HG03565 (cell line): ENCODE measurements around the gene PRKAR1B.

ENCODE experiments used
- ATAC-seq: cut with Tn5 transposase; IDR thresholded peaks from one replicate; pipeline ENCODE4 v1.9.1; 2021; ENCODE audit warnings: mild to moderate bottlenecking, moderate library complexity; ENCODE audit not compliant: unreplicated experiment

Gene PRKAR1B

GRCh38 chr7:528451-528850, 198.6 kb downstream of the PRKAR1B start:
- no peak for ATAC-seq

GRCh38 chr7:527723-528122, 199.4 kb downstream of the PRKAR1B start:
- ATAC-seq: no peak

GRCh38 chr7:526460-527034, 200.5 kb downstream of the PRKAR1B start:
- ATAC-seq: no peak

- no peak for ATAC-seq
Measured at GRCh38 chr7:525740-526139, 201.3 kb downstream of the PRKAR1B start.

GRCh38 chr7:524800-525199, 202.3 kb downstream of the PRKAR1B start:
- no peak for ATAC-seq

- no peak for ATAC-seq
Measured at GRCh38 chr7:523347-524336, 203.4 kb downstream of the PRKAR1B start.

- no peak for ATAC-seq
Measured at GRCh38 chr7:522951-523314, 204.1 kb downstream of the PRKAR1B start.

GRCh38 chr7:522071-522950, 204.8 kb downstream of the PRKAR1B start:
- no peak for ATAC-seq

GRCh38 chr7:521221-522070, 205.6 kb downstream of the PRKAR1B start:
- no peak for ATAC-seq

- no peak for ATAC-seq
Measured at GRCh38 chr7:520503-521161, 206.4 kb downstream of the PRKAR1B start.

- no peak for ATAC-seq
Measured at GRCh38 chr7:519484-520390, 207.3 kb downstream of the PRKAR1B start, which contains the start of gene PDGFA. Gene PDGFA, minus strand, starts transcription at chr7:519846. Its CDS starts 845 bp downstream, at chr7:519001.

GRCh38 chr7:518630-519483, 208.2 kb downstream of the PRKAR1B start:
- no peak for ATAC-seq

GRCh38 chr7:517774-518629, 209.1 kb downstream of the PRKAR1B start:
- no peak for ATAC-seq

GRCh38 chr7:516606-517456, 210.2 kb downstream of the PRKAR1B start:
- ATAC-seq: no peak

GRCh38 chr7:516216-516605, 210.9 kb downstream of the PRKAR1B start:
- no peak for ATAC-seq

GRCh38 chr7:515628-516027, 211.5 kb downstream of the PRKAR1B start:
- no peak for ATAC-seq
